CD4-positive, alpha-beta memory T cell (primary cell): ENCODE data around the gene CNOT1. TPM values are rescaled to one million over a fixed set of nuclear protein-coding genes. Genes with fewer than 3 reads are reported as not detected.
"Not testable (repeated sequence)": the region's sequence is repeated elsewhere in the genome, so short reads cannot be mapped to it uniquely, and the experiment has no call there.

Source experiments
- CTCF ChIA-PET: fragments of 350-600 bp; sonication (Branson Sonifier 250); formaldehyde crosslinking; loops from one replicate; lab custom pipeline; 2021; ENCODE audit warnings: inconsistent platforms; ENCODE audit not compliant: partially characterized antibody; lab: Charles Lee
- POLR2A ChIA-PET: fragments of 350-600 bp; sonication (Branson Sonifier 250); formaldehyde crosslinking; loops from one replicate; lab custom pipeline; 2021; ENCODE audit not compliant: partially characterized antibody; lab: Charles Lee
- DNase-seq, 5 donors: peaks; one replicate each; pipeline versions ENCODE4 v3.0.0 to v3.0.0-alpha.2; 2020 to 2022; ENCODE audit warnings: mixed read lengths in 1 of 5
- H3K27ac ChIP-seq: one replicate; pipeline ENCODE4 v1.7.0; 2013; ENCODE audit warnings: low read depth, low read length
- H3K27me3 ChIP-seq: 2 replicates; pipeline ENCODE4 v1.7.0; 2013; ENCODE audit warnings: mild to moderate bottlenecking, low read length, moderate library complexity; ENCODE audit not compliant: insufficient read depth
- H3K36me3 ChIP-seq: 2 replicates; pipeline ENCODE4 v1.7.0; 2013; ENCODE audit warnings: mild to moderate bottlenecking, low read length, moderate library complexity; ENCODE audit not compliant: insufficient read depth
- H3K4me1 ChIP-seq: 2 replicates; pipeline ENCODE4 v1.7.0; 2013; ENCODE audit warnings: mild to moderate bottlenecking, low read length, moderate library complexity; ENCODE audit not compliant: insufficient read depth
- H3K4me3 ChIP-seq, 2 donors: one replicate each; pipeline ENCODE4 v1.7.0; 2013; ENCODE audit warnings: low read length in 2 of 2, mild to moderate bottlenecking in 1 of 2
- H3K9me3 ChIP-seq, 2 donors: one replicate each; pipeline ENCODE4 v1.7.0; 2013; ENCODE audit warnings: low read length in 2 of 2, control low read depth in 1 of 2; ENCODE audit not compliant: control insufficient read depth in 1 of 2
- H3K27ac Mint-ChIP-seq, 7 donors: one replicate each; pipeline ENCODE4 v1.8.0; 2020 to 2021; ENCODE audit warnings: mixed read lengths in 7 of 7, mild to moderate bottlenecking in 6 of 7, inconsistent platforms in 3 of 7, moderate library complexity in 3 of 7
- H3K27me3 Mint-ChIP-seq, 2 donors: one replicate each; pipeline ENCODE4 v1.8.0; 2020 to 2021; ENCODE audit warnings: mixed read lengths in 2 of 2
- H3K36me3 Mint-ChIP-seq, 2 donors: one replicate each; pipeline ENCODE4 v1.8.0; 2020 to 2021; ENCODE audit warnings: mixed read lengths in 2 of 2, inconsistent platforms in 1 of 2, mild to moderate bottlenecking in 1 of 2
- H3K4me1 Mint-ChIP-seq, 4 donors: one replicate each; pipeline ENCODE4 v1.8.0; 2020 to 2021; ENCODE audit warnings: mixed read lengths in 4 of 4, mild to moderate bottlenecking in 1 of 4
- H3K4me3 Mint-ChIP-seq, 8 donors: one replicate each; pipeline ENCODE4 v1.8.0; 2020 to 2021; ENCODE audit warnings: mixed read lengths in 8 of 8, mild to moderate bottlenecking in 7 of 8, moderate library complexity in 6 of 8, inconsistent platforms in 3 of 8
- H3K9me3 Mint-ChIP-seq, 8 donors: one replicate each; pipeline ENCODE4 v1.8.0; 2020 to 2021; ENCODE audit warnings: mixed read lengths in 8 of 8, mild to moderate bottlenecking in 5 of 8, inconsistent platforms in 3 of 8, moderate library complexity in 1 of 8
- intact Hi-C: fragments of 100-400 bp; cut with micrococcal nuclease; formaldehyde crosslinking; loops from one replicate; pipeline ENCODE4 v1.15.1; 2023
- polyA plus RNA-seq, 2 donors: library from polyadenylated mRNA; unstranded; fragments of 300-500 nt; fragmentation: Illumina TruSeq; gene quantifications; one replicate each; pipeline ENCODE4 v1.2.3, GENCODE V29; 2021
- total RNA-seq, 2 experiments: library from RNA; stranded (reverse); gene quantifications; one replicate each; pipeline ENCODE4 v1.2.3, GENCODE V29; 2021

The CNOT1 gene
- total and polyA plus RNA-seq, 4 experiments from 2014 or later: 74.9 to 262 (median 179) TPM

- H3K9me3 ChIP-seq: no peaks in the 10 kb centered on the region
- ChIA-PET CTCF (interaction anchor here (1.0 to 1.4 kb wide), 2 partner anchors 10 to 147 kb away, joined by 3 read pairs; no protein-coding TSS in a partner anchor), POLR2A (no interaction called here)
- Mint-ChIP-seq H3K9me3 (no peaks in the 10 kb centered on the region), H3K36me3 (peaks cover 0 to 2% of the 10 kb centered on the region in 2 donors), H3K27me3 (peaks cover 0 to 3% of the 10 kb centered on the region in 2 donors), H3K4me1 (no peaks in the 10 kb centered on the region), H3K4me3 (no peak overlapping the region), H3K27ac (no peak overlapping the region)
- no peak overlapping the region for H3K27ac ChIP-seq
- H3K4me3 ChIP-seq: no peak overlapping the region
- no peaks in the 10 kb centered on the region for H3K4me1 ChIP-seq
- no peaks in the 10 kb centered on the region for H3K27me3 ChIP-seq
- intact Hi-C loops: no loop called here
- DNase-seq: no peak
- H3K36me3 ChIP-seq: no peaks in the 10 kb centered on the region
These were observed 31.7 kb upstream of the CNOT1 start for GRCh38 chr16:58661199-58661830.

GRCh38 chr16:58659911-58660310, 30.3 kb upstream of the CNOT1 start:
- POLR2A ChIA-PET, H3K27ac ChIP-seq, H3K36me3 Mint-ChIP-seq, H3K4me1 Mint-ChIP-seq, H3K4me1 ChIP-seq, H3K27me3 ChIP-seq, H3K9me3 ChIP-seq, intact Hi-C loops, DNase-seq, H3K9me3 Mint-ChIP-seq, H3K27me3 Mint-ChIP-seq, H3K4me3 Mint-ChIP-seq, H3K4me3 ChIP-seq, H3K27ac Mint-ChIP-seq, CTCF ChIA-PET, H3K36me3 ChIP-seq: not testable (repeated sequence)

DNA sequence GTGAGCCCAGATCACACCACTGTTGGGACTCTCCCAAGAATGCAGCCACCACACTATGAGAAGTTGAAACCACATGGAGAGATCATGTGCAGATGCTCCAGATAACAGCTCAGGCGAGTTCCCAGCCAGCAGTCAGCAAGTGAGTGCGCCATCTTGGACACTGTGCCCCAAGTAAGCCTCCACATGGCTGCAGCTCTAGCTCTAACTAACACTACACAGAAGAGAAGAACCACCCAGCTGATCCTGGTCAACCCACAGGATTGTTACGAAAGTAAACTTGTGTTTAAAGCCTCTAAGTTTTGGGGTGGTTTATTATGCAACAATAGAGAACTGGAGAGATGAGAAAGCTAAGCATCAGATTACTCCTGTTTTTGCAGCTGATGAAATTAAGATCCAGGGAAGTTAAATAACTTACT, 29.2 kb upstream of the CNOT1 start:
- no peaks in the 10 kb centered on the region for H3K4me1 ChIP-seq
- no peaks in the 10 kb centered on the region for H3K36me3 Mint-ChIP-seq
- H3K27ac ChIP-seq: no peak overlapping the region
- no peaks in the 10 kb centered on the region for H3K9me3 ChIP-seq
- H3K4me3 ChIP-seq: no peak overlapping the region
- peaks cover 0 to 3% of the 10 kb centered on the region in 2 donors for H3K27me3 Mint-ChIP-seq
- no peaks in the 10 kb centered on the region for H3K27me3 ChIP-seq
- no peaks in the 10 kb centered on the region for H3K9me3 Mint-ChIP-seq
- H3K27ac Mint-ChIP-seq: no peak overlapping the region
- no peaks in the 10 kb centered on the region for H3K4me1 Mint-ChIP-seq
- H3K4me3 Mint-ChIP-seq: no peak overlapping the region
- ChIA-PET CTCF (interaction anchor here (1.4 kb wide), 1 partner anchor 41 kb away, joined by 3 read pairs; no protein-coding TSS in a partner anchor), POLR2A (no interaction called here)
- H3K36me3 ChIP-seq: no peaks in the 10 kb centered on the region
- no peak for DNase-seq
- intact Hi-C loops: no loop called here

GRCh38 chr16:58656899-58657298, 27.3 kb upstream of the CNOT1 start:
- Histone ChIP-seq H3K4me1 (no peaks in the 10 kb centered on the region), H3K9me3 (no peaks in the 10 kb centered on the region), H3K4me3 (no peak overlapping the region), H3K27ac (no peak overlapping the region), H3K36me3 (no peaks in the 10 kb centered on the region), H3K27me3 (no peaks in the 10 kb centered on the region)
- intact Hi-C loops: no loop called here
- no peak for DNase-seq
- no peaks in the 10 kb centered on the region for H3K4me1 Mint-ChIP-seq
- no peaks in the 10 kb centered on the region for H3K9me3 Mint-ChIP-seq
- H3K27ac Mint-ChIP-seq: no peak overlapping the region
- H3K27me3 Mint-ChIP-seq: peaks cover 0 to 3% of the 10 kb centered on the region in 2 donors
- no peak overlapping the region for H3K4me3 Mint-ChIP-seq
- ChIA-PET POLR2A (no interaction called here), CTCF (no interaction called here)
- H3K36me3 Mint-ChIP-seq: no peaks in the 10 kb centered on the region

DNA sequence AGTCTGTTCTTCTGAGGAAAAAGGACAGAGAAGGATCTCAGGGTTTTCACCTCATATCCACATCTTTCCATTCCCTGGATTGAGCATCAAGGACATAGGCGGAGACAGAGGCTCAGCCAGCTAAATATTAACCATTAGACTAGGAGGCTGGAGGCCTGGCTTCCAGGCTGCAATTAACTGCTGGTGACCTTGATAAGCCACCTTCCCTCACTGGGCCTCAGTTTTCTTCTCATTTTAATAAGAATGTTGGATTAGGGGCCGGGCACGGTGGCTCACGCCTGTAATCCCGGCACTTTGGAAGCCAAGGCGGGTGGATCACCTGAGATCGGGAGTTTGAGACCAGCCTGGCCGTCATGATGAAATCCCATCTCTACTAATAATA, 25.6 kb upstream of the CNOT1 start:
- H3K4me3 ChIP-seq: no peak overlapping the region
- no peak overlapping the region for H3K27ac ChIP-seq
- CTCF ChIA-PET: no interaction called here
- DNase-seq: no peak
- H3K9me3 ChIP-seq: no peaks in the 10 kb centered on the region
- H3K27me3 Mint-ChIP-seq: peaks cover 0 to 3% of the 10 kb centered on the region in 2 donors
- no peak overlapping the region for H3K4me3 Mint-ChIP-seq
- H3K27me3 ChIP-seq: no peaks in the 10 kb centered on the region
- no peaks in the 10 kb centered on the region for H3K36me3 Mint-ChIP-seq
- H3K27ac Mint-ChIP-seq: no peak overlapping the region
- no peaks in the 10 kb centered on the region for H3K36me3 ChIP-seq
- H3K4me1 ChIP-seq: no peaks in the 10 kb centered on the region
- intact Hi-C loops: no loop called here
- POLR2A ChIA-PET: no interaction called here
- no peaks in the 10 kb centered on the region for H3K9me3 Mint-ChIP-seq
- H3K4me1 Mint-ChIP-seq: no peaks in the 10 kb centered on the region

GRCh38 chr16:58654560-58655214, 25.1 kb upstream of the CNOT1 start:
- H3K4me1 ChIP-seq: no peaks in the 10 kb centered on the region
- H3K27ac ChIP-seq: no peak overlapping the region
- no peaks in the 10 kb centered on the region for H3K27me3 ChIP-seq
- H3K4me3 Mint-ChIP-seq: no peak overlapping the region
- peaks cover 0 to 3% of the 10 kb centered on the region in 2 donors for H3K27me3 Mint-ChIP-seq
- intact Hi-C loops: no loop called here
- no peaks in the 10 kb centered on the region for H3K9me3 Mint-ChIP-seq
- H3K9me3 ChIP-seq: no peaks in the 10 kb centered on the region
- no peak overlapping the region for H3K27ac Mint-ChIP-seq
- H3K4me1 Mint-ChIP-seq: no peaks in the 10 kb centered on the region
- DNase-seq: no peak
- CTCF ChIA-PET: no interaction called here
- no peaks in the 10 kb centered on the region for H3K36me3 Mint-ChIP-seq
- POLR2A ChIA-PET: no interaction called here
- no peak overlapping the region for H3K4me3 ChIP-seq
- no peaks in the 10 kb centered on the region for H3K36me3 ChIP-seq

DNA sequence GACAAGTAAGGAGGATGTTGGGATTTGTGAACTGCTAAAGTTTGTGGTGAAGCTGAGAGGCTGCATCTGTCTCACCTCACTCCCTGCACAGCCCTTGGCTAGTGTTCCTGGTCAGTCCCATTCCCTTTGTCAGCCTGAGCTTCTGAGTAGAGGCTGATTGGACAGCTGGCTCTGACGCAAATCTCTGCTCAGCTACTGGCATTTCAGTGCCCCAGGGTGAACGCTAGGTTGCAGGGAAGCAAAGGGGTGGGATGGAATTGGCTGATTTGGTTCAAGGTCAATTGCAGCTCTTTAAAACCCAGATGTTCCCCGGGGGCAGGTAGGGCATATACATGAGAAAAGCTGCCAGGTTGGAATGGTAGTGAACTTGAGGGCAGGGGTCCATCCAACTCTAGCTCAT, 23.1 kb upstream of the CNOT1 start:
- no peak overlapping the region for H3K27ac ChIP-seq
- H3K4me1 ChIP-seq: no peaks in the 10 kb centered on the region
- Mint-ChIP-seq H3K4me1 (no peaks in the 10 kb centered on the region), H3K36me3 (no peaks in the 10 kb centered on the region), H3K9me3 (no peaks in the 10 kb centered on the region), H3K27ac (no peak overlapping the region), H3K27me3 (no peaks in the 10 kb centered on the region), H3K4me3 (no peak overlapping the region)
- no peaks in the 10 kb centered on the region for H3K36me3 ChIP-seq
- no peak for DNase-seq
- no peaks in the 10 kb centered on the region for H3K27me3 ChIP-seq
- H3K9me3 ChIP-seq: no peaks in the 10 kb centered on the region
- H3K4me3 ChIP-seq: no peak overlapping the region
- CTCF ChIA-PET: interaction anchor here (0.6 kb wide), 2 partner anchors 25 to 47 kb away, joined by 3 read pairs; no protein-coding TSS in a partner anchor
- intact Hi-C loops: no loop called here
- POLR2A ChIA-PET: no interaction called here
